HG03432 (cell line): ENCODE measurements around the gene CCDC24.
A peak's percentile ranks its signal among the peaks of the same experiment; 100 is the strongest.

ENCODE experiments used
- ATAC-seq: cut with Tn5 transposase; IDR thresholded peaks from one replicate; pipeline ENCODE4 v1.9.1; 2021; ENCODE audit warnings: mild to moderate bottlenecking, moderate library complexity; ENCODE audit not compliant: unreplicated experiment

CCDC24 gene

GRCh38 chr1:43980255-43981134, 10.9 kb upstream of the CCDC24 start:
- no peak for ATAC-seq

GRCh38 chr1:43981135-43981491, 10.3 kb upstream of the CCDC24 start:
- ATAC-seq = no peak

- no peak for ATAC-seq
These were observed 9.8 kb upstream of the CCDC24 start for GRCh38 chr1:43981636-43982035.

- ATAC-seq = no peak
These were observed 9.2 kb upstream of the CCDC24 start for GRCh38 chr1:43982241-43982640.

- ATAC-seq = no peak
These were observed 8.6 kb upstream of the CCDC24 start for GRCh38 chr1:43982808-43983207.

- no peak for ATAC-seq
These were observed 8.0 kb upstream of the CCDC24 start for GRCh38 chr1:43983253-43983899.

GRCh38 chr1:43984855-43985254, 6.5 kb upstream of the CCDC24 start:
- no peak for ATAC-seq

GRCh38 chr1:43985984-43986595, 5.3 kb upstream of the CCDC24 start:
- no peak for ATAC-seq

- no peak for ATAC-seq
These were observed 4.7 kb upstream of the CCDC24 start for GRCh38 chr1:43986712-43987111.

GRCh38 chr1:43987159-43987902, 4.1 kb upstream of the CCDC24 start:
- no peak for ATAC-seq

GRCh38 chr1:43990271-43991199, 864 bp upstream of the CCDC24 start:
- no peak for ATAC-seq

- ATAC-seq = peak; percentile 5
These were observed 261 bp upstream of the CCDC24 start for GRCh38 chr1:43991200-43991475.

- no peak for ATAC-seq
These were observed 1.0 kb downstream of the CCDC24 start for GRCh38 chr1:43992232-43992995.

GRCh38 chr1:43993206-43993914, 2.0 kb downstream of the CCDC24 start:
- no peak for ATAC-seq

GRCh38 chr1:43994071-43994470, 2.7 kb downstream of the CCDC24 start:
- no peak for ATAC-seq

GRCh38 chr1:43994794-43995790, 3.7 kb downstream of the CCDC24 start:
- no peak for ATAC-seq

- no peak for ATAC-seq
These were observed 4.8 kb downstream of the CCDC24 start for GRCh38 chr1:43995984-43996732.
